Hematopoietic multipotent progenitor cell treated with erythropoietin and hydrocortisone succinate and interleukin-3 and kit ligand, for 17 days (in vitro differentiated cells): ENCODE measurements around the gene FOXG1.

Experiments
- DNase-seq: peaks from one replicate; pipeline ENCODE4 v3.0.0-alpha.2; 2015; ENCODE audit warnings: low spot score

Gene FOXG1

DNA sequence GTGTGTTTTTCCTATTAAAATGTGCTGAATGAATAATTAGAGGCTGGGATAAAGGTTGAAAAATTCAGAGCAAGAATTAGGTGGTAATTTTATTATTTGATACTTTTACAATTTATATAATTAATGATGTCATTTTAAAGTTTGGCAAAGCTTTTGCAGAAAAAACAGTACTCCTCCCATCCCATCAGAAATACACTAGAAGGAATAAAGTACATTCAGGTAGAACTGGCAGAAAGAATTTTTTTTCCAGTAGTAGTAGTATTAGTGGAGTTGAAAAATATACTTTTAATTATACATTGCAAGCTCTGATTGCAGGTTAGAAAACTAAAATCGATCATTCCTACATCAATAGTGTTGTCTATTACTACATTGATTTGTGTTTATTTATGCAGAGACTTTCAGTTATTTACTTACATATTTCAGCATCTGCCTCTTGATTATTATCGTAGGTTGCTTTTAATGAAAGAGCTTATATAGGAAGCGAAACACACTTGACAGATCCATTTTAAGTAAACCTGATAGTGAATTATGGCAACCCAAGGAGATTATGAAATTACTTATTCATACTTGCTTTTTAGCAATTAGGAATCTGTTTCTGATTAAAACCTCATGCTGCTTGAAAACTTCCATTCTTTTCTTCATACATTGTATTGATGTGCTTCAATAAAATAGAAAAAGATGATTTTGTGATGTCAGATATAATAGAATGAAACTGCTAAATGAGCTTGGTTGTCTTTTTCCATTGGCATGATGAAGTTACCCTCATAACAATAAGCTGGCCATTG is 10.1 kb downstream of the FOXG1 start:
- no peak for DNase-seq

DNA sequence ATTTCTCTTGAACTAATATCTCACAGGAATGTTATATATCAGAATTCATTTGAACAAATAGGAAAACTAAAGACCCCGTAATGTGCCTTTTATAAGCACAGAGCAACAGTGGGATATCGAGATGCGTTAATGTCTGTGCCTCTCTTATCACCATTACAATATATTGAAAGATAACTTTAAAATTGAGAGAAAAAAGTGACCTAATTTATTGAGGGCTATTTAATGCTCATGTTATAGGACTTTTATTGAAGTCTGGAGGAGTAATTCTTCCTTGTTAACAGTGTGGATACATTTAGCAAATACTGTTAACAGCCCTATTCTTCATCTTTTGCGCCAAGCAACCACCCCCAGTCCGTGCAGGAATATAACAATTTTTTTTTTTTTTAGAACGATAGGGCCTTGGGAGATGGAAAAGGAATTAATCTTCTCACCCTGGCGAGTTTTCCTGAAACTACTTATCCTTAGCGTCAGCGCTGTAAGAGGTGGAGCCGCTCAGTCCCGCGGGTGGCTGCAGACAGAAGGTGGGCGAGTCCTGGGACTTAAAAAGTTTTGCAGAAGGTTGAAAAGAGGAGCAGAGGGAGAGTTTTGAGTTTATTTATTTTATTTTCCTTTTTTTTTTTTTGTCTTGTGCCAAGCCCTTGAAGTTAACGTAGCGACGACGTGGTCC is 11.0 kb downstream of the FOXG1 start:
- DNase-seq = no peak

DNA sequence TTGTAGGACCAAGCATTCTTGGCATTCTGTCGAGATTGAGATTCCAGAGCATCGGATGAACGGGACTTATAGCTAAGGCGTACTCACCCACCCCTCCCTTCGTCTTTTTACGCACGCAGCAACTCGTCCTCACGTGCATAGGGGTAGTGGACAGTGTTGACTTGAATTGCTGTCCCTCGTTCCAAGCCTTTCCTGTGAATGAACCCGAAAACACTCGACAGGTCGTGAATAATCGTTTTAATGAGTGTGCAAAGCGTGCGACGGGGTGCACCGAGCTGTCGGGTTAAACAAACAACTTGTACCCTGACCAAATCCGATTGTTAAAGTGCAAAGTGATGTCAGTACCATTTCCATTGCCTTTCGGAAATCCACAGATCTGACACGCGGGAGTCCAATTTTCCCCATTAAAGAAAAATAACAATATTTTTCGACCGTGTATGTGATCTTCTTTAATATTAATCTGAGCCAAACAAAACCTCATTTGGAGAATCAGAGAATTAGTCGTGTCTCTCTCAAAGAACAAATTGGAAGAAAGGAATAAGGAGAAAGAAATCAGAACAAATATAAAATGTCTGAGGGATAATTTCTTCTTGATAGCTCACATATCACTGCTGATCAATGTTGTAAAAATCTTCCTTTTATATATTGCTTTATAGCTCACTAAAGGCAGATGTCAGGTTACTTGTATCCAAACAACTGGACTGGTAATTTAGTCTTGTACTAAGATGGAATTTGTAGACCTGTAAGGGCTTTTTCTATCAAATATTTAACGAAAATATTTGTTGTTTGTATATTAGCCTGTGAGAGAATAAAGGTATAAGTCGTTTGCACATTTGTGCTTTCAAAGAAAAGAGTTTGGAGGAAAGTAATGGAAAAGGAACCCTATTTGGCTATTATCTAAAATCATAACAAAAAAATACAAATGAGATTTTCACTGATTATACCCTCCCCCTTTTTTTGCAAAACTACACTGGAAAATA is 11.8 kb downstream of the FOXG1 start:
- no peak for DNase-seq

DNA sequence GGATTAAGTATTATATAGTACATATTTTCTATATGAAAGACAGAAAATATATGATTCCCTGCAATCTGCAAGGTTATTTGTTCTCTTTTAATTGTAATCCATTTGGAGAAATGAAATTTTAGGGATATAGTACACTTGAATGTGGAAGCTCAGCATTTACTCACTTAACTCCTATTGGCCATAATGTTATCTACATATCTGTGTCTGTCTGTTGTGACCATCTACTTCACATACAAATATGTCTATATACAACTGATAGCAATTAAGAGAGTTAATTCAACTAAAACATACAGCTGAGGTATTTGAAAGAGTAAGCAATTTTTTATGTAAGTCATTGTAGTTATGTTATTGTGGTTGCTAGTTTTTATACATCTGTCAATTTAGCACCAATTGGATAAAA is 12.9 kb downstream of the FOXG1 start:
- no peak for DNase-seq

DNA sequence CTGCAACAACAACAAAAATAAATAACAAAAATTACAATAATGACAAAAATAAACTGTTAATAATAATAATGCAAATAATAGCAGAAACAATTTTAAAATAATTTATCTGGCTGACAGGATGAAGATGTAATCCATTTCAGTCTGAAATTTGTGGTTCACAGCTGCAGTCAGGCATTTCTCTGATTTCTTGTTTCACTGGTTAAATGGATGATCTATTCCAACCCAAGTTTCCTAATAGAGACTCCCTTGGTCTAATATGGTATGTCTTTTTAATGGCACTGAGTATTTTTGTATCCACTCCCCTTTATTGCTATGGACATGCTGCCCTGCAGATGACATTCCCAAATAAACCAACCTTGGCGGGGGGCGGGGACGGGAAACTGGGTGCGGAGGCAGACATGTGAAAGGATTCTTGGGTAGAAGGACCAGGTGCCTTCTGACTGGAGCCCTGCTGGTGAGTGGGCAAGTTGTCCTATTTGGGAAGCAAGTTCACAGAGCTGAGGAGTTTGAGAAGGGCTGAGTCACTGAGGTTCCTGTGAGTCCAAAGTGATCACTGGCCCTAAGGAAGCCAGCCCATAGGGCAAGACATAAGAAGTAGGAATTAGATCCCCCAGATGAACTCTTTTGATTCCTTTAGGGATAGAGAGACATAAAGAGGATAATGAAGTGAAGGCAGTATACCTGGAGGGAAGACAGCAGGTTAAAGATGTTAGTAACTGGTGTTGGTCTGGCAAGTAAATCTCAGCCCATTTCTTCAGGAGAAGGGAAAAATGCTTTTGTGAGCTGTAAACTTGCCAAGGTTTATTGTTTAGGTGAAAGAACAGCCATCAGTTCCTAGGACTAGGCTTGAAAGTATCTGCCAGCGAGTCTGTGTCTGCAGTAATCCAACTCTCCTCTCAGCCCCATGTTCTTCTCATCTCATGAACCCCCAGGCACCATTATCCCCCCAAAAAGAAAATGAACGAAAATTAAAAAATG is 14.5 kb downstream of the FOXG1 start:
- no peak for DNase-seq

DNA sequence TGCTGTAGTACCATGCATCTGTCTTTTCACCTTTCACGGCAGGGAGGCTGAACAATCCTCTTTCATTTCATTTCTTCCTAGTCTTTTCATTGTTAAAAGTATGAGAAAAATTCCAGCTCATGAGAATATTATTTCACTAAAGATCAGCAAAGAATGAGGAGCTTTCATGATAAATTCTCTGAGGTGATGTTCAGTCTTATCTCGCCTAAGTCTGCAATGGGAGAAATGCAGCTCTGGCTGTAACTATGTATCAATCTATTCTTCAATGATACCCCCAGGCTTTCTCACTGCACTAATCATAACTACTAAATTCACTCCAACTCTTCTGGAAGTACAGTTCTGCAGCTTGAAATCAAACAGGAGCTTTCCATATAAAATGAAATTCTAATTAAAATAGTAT is 15.7 kb downstream of the FOXG1 start:
- no peak for DNase-seq

DNA sequence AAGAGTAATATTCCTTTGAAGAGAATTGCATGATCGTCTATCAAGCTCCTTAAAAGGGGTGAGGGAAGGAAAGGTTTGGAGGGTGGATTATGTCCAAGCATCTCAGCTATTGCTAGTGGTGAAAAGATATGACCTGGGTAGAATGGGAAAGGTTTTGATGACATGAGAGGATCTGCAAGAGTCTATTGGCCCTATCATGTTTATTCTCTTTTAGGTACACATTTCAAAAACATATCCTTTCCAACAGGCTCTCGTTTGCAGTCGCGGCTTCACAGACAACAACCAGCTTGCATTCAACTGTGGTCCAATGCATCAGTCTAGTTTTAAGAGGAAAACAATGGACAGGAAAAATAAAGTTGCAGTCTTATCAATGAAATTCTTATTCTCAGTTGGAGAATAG is 17.1 kb downstream of the FOXG1 start:
- no peak for DNase-seq

DNA sequence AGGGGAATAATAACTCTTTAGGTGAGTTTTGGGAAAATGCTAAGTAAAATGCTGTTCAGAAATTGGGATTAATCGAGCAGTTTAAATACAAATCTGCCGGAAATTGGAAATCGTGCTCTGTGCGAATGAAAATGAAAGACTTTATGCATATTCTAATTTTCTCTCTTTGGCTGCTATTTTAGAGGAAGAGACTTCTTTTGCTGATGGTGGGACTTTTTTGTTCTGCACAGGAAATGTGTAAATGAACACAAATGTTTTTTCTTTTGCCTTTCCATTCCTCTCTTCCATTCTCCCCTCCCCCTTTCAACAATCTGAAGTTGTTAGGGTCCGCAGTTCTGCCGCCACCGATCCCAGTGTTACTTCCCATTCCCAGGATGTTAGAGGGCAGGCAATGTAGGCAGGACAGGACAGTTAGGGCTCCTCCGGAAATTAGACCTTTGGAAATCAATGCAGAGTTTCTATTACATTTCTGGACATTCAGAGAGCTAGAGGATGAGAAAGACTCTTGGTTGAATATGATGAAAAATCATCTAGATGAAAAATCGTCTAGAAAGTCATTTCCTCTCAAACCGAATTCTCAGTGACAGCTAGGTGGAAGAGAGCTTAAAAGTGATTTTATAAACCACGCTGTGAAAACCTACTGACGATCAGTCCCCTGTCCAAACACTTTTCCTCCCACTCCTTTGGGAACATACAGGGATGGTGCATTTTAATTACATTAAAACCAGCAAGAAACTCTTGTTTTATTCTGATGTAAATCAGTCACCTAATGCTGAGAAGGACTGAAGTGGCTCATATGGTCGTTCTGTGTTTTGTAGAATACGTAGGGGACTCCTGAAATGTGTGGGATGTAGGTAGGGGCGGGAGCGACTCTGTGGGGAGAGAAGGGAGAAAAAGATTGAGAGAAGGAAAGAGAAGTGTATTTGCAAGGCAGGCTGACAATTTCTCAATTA is 17.8 kb downstream of the FOXG1 start:
- no peak for DNase-seq

DNA sequence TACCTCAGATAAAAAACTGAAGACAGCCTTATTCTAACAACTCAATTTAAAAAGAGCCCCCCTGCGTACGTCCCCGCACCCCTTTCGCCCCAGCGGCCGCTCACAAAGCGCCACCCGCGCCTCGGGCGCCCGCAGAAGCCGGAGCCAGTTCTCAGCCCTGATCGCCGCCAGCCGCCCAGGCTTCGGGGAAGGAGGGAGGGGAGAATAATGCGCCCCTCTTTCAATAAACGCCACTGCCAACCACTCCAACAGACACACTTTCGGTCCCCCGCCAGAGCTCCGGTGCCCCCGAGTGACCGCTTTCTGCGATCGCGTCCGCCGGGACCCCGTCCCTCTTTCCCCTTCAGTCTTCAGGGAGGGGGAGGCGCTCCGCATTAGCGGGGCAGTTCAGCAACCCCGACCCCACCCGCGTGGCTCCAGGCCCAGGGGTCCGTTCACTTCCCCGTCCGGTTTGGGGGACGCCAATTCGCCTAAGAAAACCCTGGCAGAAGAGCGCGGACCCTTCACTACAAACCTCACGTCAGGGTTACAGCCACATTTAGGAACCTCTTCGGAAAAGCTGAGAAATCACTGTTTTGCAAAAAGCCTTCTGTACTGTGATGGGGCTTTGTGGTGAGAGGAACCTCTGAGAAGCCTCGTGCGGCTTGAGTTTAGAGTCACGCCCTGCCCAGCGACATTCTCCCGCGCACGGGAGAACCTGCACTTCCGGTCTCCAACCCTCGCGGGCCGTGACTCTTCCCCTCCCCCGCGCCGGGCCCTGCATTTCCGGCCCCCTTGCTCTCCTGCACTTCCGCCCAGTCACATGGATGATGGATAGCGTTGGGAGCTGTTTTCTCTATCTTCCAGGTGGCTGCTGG is 18.7 kb downstream of the FOXG1 start:
- no peak for DNase-seq

DNA sequence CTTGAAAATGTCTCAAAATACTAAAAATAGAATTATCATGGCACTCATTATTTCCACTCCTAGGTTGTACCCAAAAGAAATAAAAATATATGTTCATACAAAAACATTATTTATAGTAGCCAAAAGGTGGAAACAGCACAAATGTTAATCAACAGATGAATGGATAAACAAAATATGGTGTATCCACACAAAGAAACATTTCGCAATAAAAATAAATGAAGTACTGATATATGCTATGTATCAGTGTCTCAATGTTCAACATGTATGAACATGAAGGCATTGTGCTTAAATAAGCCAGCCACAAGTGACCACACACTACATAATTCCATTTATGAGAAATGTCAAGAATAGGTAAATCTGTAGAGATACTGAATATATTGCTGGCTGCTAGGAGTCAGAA is 40.9 kb downstream of the FOXG1 start:
- no peak for DNase-seq

DNA sequence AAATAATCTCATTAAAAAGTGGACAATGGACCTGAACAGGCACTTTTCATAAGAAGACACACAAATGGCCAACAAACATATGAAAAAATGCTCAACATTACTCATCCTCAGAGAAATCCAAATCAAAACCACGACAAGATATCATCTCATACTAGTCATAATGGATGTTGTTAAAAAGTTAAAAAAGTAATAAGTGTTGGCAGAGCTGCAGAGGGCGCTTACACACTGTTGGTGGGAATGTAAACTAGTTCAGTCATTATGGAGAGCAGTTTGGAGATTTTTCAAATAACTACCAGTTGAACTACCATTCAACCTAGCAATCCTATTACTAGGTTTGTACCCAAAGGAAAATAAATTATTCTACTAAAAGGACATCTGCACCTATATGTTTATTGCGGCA is 47.2 kb downstream of the FOXG1 start:
- no peak for DNase-seq
